C4-2B (cell line): Measurements from ENCODE around the gene ERC2.

ENCODE experiments used
- H3K27ac ChIP-seq: fragments of 450-650 bp; 2 replicates; pipeline ENCODE4 v1.5.1; 2017
- ZFX ChIP-seq: fragments of 450-650 bp; IDR thresholded peaks from 2 replicates; pipeline ENCODE4 v1.6.1; 2017
- TF ChIP-seq, protein P1 (sequence below): fragments of 450-650 bp; conservative IDR thresholded peaks from 2 replicates; pipeline ENCODE4 v1.5.1; 2017; ENCODE audit warnings: mild to moderate bottlenecking

ERC2 gene

DNA sequence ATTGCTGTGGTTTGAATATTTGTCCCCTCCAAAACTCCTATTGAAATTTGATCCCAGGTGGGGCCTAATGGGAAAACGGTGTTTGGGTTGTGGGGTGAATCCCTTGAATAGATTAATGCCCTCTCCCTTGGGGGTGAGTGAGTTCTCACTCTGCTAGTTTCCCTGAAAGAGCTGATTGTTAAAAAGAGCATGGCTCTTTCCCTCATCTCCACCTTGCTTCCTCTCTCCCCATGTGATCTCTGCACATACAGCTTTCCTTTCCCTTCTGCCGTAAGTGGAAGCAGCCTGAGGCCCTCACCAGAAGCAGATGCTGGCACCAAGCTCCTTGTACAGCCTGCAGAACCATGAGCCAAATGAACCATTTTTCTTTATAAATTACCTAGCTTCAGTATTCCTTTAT is 586.3 kb downstream of the ERC2 start:
- H3K27ac ChIP-seq: no peak overlapping the region
- TF ChIP-seq, protein P1, sequence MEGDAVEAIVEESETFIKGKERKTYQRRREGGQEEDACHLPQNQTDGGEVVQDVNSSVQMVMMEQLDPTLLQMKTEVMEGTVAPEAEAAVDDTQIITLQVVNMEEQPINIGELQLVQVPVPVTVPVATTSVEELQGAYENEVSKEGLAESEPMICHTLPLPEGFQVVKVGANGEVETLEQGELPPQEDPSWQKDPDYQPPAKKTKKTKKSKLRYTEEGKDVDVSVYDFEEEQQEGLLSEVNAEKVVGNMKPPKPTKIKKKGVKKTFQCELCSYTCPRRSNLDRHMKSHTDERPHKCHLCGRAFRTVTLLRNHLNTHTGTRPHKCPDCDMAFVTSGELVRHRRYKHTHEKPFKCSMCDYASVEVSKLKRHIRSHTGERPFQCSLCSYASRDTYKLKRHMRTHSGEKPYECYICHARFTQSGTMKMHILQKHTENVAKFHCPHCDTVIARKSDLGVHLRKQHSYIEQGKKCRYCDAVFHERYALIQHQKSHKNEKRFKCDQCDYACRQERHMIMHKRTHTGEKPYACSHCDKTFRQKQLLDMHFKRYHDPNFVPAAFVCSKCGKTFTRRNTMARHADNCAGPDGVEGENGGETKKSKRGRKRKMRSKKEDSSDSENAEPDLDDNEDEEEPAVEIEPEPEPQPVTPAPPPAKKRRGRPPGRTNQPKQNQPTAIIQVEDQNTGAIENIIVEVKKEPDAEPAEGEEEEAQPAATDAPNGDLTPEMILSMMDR: no peak
- no peak for TF ChIP-seq ZFX

GRCh38 chr3:55880357-55880756 is 587.9 kb downstream of the ERC2 start:
- H3K27ac ChIP-seq: no peak overlapping the region
- no peak for TF ChIP-seq ZFX
- TF ChIP-seq, protein P1: no peak

GRCh38 chr3:55879901-55880331 is 588.4 kb downstream of the ERC2 start:
- no peak for TF ChIP-seq ZFX
- TF ChIP-seq, protein P1: no peak
- no peak overlapping the region for H3K27ac ChIP-seq

DNA sequence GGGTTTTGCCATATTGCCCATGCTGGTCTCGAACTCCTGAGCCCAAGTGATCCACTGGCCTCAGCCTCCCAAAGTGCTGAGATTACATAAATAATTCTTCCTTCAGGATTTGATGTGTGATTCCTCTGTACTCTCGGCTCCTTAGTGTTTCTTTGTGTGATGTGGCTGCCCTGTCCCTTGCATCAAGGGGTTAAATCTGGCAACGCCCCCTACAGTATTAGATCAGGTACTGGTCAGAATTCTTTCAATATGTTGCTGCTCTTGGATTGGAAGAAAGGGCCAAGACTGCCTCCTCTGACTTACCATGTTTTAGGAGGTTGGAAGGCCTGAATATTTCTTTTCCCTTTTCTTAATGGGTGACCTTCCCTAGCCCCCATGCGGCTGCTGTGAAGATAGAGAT is 590.6 kb downstream of the ERC2 start:
- no peak overlapping the region for H3K27ac ChIP-seq
- TF ChIP-seq ZFX: no peak
- TF ChIP-seq, protein P1: no peak; the same call in 1 of the 2 replicates

GRCh38 chr3:55876560-55876959 is 591.7 kb downstream of the ERC2 start:
- H3K27ac ChIP-seq: no peak overlapping the region
- TF ChIP-seq, protein P1: no peak
- no peak for TF ChIP-seq ZFX

DNA sequence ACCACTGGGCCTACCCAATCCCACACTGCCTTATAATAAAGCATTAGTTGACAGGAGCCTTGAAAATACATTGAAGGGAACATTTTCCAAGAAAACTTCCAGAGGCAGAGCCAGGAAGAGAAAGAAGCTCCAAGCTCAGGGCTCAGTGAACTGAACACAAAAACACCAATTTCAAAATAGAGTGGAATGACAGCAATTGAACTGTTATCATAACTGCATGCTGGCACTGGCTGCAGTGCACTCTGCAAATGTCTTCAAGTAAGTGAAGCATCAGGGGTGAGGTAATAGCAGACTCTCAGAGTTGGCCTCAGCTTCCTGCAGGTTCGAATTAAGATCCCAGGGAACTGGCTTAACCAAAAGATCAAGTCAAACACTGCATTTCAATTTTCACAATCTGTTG is 593.2 kb downstream of the ERC2 start:
- H3K27ac ChIP-seq: no peak overlapping the region
- TF ChIP-seq ZFX: no peak
- TF ChIP-seq, protein P1: no peak

DNA sequence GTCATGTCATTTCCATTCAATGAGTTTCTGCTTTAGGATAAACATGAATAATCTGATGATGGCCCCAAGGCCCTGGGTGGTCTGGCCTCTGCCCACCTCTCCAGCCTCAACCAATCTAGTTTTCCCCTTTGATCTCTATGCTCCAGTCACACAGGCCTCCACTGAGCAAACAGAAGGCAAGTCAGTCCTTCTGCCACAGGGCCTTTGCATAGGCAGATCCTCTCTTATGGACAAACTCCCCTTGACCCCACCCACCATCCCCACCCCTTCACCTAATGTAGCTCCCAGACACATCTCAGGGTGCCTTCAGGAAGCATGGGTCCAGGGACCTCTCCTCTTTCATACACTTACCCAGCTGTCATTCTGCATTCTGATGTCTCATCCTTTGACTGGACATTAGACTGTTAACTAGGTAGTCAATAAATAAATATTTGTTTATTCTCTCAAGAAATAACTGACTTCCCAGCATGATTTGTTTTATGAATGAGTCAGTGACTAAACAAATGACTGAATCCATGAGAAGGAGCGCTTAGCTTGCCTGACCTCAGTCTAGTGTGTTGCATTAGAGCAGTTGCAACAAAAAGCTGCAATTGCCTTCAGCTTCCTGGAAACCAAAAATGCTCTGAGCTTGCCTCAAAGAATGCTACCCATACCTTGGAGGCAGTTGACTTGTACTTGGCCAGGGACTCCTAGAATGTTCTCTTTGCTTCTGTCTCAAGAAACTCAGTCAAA is 594.6 kb downstream of the ERC2 start:
- TF ChIP-seq, protein P1: no peak
- no peak for TF ChIP-seq ZFX
- no peak overlapping the region for H3K27ac ChIP-seq
